WTC11 (cell line): ENCODE data around the gene PKP2. TPM values are rescaled to one million over a fixed set of nuclear protein-coding genes. Genes with fewer than 3 reads are reported as not detected.

Experiments
- ATAC-seq: fragments of 200-7000 bp; cut with Tn5 transposase; 2 replicates; pipeline ENCODE4 v1.10.0; 2021; ENCODE audit warnings: mild to moderate bottlenecking, moderate library complexity
- CTCF ChIA-PET: fragments of 300-600 bp; sonication (Branson Sonifier 250); formaldehyde crosslinking; loops from one replicate; lab custom pipeline; 2021; ENCODE audit warnings: antibody characterized with exemption; lab: Charles Lee
- POLR2A ChIA-PET: fragments of 350-600 bp; sonication (Branson Sonifier 250); formaldehyde crosslinking; loops from one replicate; lab custom pipeline; 2021; ENCODE audit warnings: antibody characterized with exemption; lab: Charles Lee
- DNase-seq: peaks from one replicate; pipeline ENCODE4 v3.0.0; 2021; ENCODE audit warnings: low spot score
- H3K27ac Mint-ChIP-seq: 2 replicates; pipeline ENCODE4 v1.8.0; 2021; ENCODE audit warnings: mixed read lengths
- H3K27me3 Mint-ChIP-seq: 2 replicates; pipeline ENCODE4 v1.8.0; 2021; ENCODE audit warnings: low read depth, mild to moderate bottlenecking, moderate library complexity, mixed read lengths
- H3K36me3 Mint-ChIP-seq: 2 replicates; pipeline ENCODE4 v1.8.0; 2021; ENCODE audit warnings: mixed read lengths
- H3K4me1 Mint-ChIP-seq: 2 replicates; pipeline ENCODE4 v1.8.0; 2022; ENCODE audit warnings: mixed read lengths
- H3K4me3 Mint-ChIP-seq: 2 replicates; pipeline ENCODE4 v1.8.0; 2021; ENCODE audit warnings: mild to moderate bottlenecking, moderate library complexity, mixed read lengths
- H3K9me3 Mint-ChIP-seq: 2 replicates; pipeline ENCODE4 v1.8.0; 2021; ENCODE audit warnings: mixed read lengths
- CBFB ChIP-seq: sonication (generic); formaldehyde crosslinking; IDR thresholded peaks from 2 replicates; pipeline ENCODE4 v1.8.1; 2022; ENCODE audit warnings: mild to moderate bottlenecking, low read depth, missing genetic modification reagents
- ESRRA ChIP-seq: sonication (generic); formaldehyde crosslinking; IDR thresholded peaks from 2 replicates; pipeline ENCODE4 v1.8.1; 2022; ENCODE audit warnings: mild to moderate bottlenecking, missing genetic modification reagents, borderline replicate concordance
- ETV6 ChIP-seq: sonication (generic); formaldehyde crosslinking; IDR thresholded peaks from 2 replicates; pipeline ENCODE4 v1.8.1; 2022; ENCODE audit warnings: mild to moderate bottlenecking, missing genetic modification reagents
- MLX ChIP-seq: sonication (generic); formaldehyde crosslinking; IDR thresholded peaks from 2 replicates; pipeline ENCODE4 v1.8.1; 2023; ENCODE audit warnings: mild to moderate bottlenecking, missing genetic modification reagents, moderate library complexity
- NFYB ChIP-seq: sonication (generic); formaldehyde crosslinking; conservative IDR thresholded peaks from 2 replicates; pipeline ENCODE4 v1.8.0; 2022; ENCODE audit warnings: low read depth, missing genetic modification reagents
- SMAD3 ChIP-seq: sonication (generic); formaldehyde crosslinking; IDR thresholded peaks from 2 replicates; pipeline ENCODE4 v1.8.0; 2022; ENCODE audit warnings: missing genetic modification reagents, mild to moderate bottlenecking, borderline replicate concordance
- SP1 ChIP-seq: sonication (generic); formaldehyde crosslinking; conservative IDR thresholded peaks from 2 replicates; pipeline ENCODE4 v1.8.1; 2022; ENCODE audit warnings: missing genetic modification reagents
- ZNF281 ChIP-seq: sonication (generic); formaldehyde crosslinking; IDR thresholded peaks from 2 replicates; pipeline ENCODE4 v1.8.0; 2023; ENCODE audit warnings: mild to moderate bottlenecking, missing genetic modification reagents
- ZNF423 ChIP-seq: fragments of 250-450 bp; sonication (Bioruptor Pico); IDR thresholded peaks from 2 replicates; pipeline ENCODE4 v2.1.2; 2022; ENCODE audit warnings: mild to moderate bottlenecking, moderate library complexity
- total RNA-seq: library from RNA; stranded (reverse); gene quantifications from 3 replicates; pipeline ENCODE4 v1.2.3, GENCODE V29; 2021
- TF ChIP-seq, protein P1 (sequence below): sonication (generic); formaldehyde crosslinking; IDR thresholded peaks from 2 replicates; pipeline ENCODE4 v1.8.1; 2023; ENCODE audit warnings: mild to moderate bottlenecking, missing genetic modification reagents
- TF ChIP-seq, protein P2 (sequence below): sonication (generic); formaldehyde crosslinking; IDR thresholded peaks from 2 replicates; pipeline ENCODE4 v1.8.0; 2022; ENCODE audit warnings: missing genetic modification reagents

PKP2 gene
- total RNA-seq, 1 experiment from 2014 or later, result 22.0 TPM

DNA sequence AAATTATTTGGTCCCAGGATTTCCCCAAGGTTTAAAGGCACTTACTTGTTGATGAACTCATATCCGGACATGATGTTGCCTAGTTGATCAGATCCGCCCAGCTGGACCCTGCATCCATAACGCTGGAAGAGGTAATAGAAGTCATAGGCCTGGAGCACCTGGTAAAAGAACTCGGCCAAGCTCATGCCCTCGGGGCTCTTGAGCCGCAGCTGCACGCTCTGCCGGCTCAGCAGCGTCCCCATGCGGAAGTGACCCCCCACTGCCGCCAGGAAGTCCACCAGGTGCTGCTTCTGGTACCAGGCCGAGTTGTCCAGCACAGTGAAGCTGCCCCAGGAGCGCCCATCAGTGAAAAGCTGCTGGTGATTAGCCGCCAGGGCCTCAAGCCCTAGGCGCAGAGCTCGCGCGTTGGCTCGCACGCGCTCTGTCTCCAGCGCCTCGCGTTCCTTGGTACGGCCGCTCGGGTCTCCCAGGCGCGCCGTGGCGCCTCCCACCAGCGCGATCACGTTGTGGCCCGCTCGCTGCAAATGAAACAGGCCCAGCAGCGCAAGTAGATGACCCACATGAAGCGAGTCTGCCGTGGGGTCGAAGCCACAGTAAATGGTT, 141.4 kb downstream of the PKP2 start (continued):
- TF ChIP-seq ETV6 (CRISPR knock-in tag) (no peak; the same call in none of the 2 replicates), CBFB (CRISPR knock-in tag) (no peak)

GRCh38 chr12:32754111-32754510, 142.5 kb downstream of the PKP2 start:
- no peak for DNase-seq
- Mint-ChIP-seq H3K36me3 (peaks cover 40% of the 10 kb centered on the region), H3K4me1 (peaks cover 20% of the 10 kb centered on the region), H3K27ac (peak overlapping the region; percentile 59), H3K4me3 (peak overlapping the region; percentile 89), H3K27me3 (no peaks in the 10 kb centered on the region; the same call in 1 of the 2 replicates), H3K9me3 (no peaks in the 10 kb centered on the region)
- TF ChIP-seq, protein P1, sequence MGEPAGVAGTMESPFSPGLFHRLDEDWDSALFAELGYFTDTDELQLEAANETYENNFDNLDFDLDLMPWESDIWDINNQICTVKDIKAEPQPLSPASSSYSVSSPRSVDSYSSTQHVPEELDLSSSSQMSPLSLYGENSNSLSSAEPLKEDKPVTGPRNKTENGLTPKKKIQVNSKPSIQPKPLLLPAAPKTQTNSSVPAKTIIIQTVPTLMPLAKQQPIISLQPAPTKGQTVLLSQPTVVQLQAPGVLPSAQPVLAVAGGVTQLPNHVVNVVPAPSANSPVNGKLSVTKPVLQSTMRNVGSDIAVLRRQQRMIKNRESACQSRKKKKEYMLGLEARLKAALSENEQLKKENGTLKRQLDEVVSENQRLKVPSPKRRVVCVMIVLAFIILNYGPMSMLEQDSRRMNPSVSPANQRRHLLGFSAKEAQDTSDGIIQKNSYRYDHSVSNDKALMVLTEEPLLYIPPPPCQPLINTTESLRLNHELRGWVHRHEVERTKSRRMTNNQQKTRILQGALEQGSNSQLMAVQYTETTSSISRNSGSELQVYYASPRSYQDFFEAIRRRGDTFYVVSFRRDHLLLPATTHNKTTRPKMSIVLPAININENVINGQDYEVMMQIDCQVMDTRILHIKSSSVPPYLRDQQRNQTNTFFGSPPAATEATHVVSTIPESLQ (CRISPR knock-in tag), result no peak
- no peak for TF ChIP-seq ZNF423 (CRISPR knock-in tag)
- CTCF ChIA-PET, result interaction anchor here (0.7 to 2.0 kb wide), 6 partner anchors 128 to 1504 kb away, joined by 4 to 8 read pairs (median 4); partner anchors contain the start of gene ALG10
- no peak for ATAC-seq
- POLR2A ChIA-PET, result interaction anchor here (0.7 kb wide), 2 partner anchors 47 to 87 kb away, joined by 3 read pairs; no protein-coding TSS in a partner anchor

DNA sequence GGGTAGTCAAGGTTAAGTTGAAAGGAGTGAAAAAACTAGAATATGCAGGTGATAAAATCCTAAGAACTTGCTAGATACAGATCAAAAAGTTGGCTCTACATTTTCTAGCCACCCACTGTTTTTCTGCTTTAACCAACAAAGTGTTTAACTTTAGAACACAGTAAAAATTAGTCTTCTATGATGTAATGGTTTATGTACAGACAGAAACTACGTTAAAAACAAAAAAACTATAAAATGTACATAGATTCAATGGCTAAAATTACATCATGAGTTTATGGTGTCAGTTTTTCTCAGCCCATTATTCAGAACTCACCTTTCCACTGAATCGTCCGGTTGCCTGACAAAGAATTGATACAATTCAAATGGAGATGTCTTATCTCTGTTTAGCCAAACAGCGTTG, 143.0 kb downstream of the PKP2 start:
- peak overlapping the region; percentile 89 for H3K4me3 Mint-ChIP-seq
- H3K27ac Mint-ChIP-seq, result peak overlapping the region; percentile 59; the same call in 1 of the 2 replicates
- CTCF ChIA-PET, result no interaction called here
- TF ChIP-seq NFYB (CRISPR knock-in tag) (no peak), SP1 (CRISPR knock-in tag) (no peak), SMAD3 (CRISPR knock-in tag) (no peak), MLX (no peak)
- POLR2A ChIA-PET, result no interaction called here
- no peaks in the 10 kb centered on the region; the same call in 1 of the 2 replicates for H3K27me3 Mint-ChIP-seq
- H3K9me3 Mint-ChIP-seq, result no peaks in the 10 kb centered on the region
- ATAC-seq, result no peak
- DNase-seq, result no peak
- H3K4me1 Mint-ChIP-seq, result peaks cover 20% of the 10 kb centered on the region
- H3K36me3 Mint-ChIP-seq, result peaks cover 44% of the 10 kb centered on the region

GRCh38 chr12:32743264-32743663, 153.3 kb downstream of the PKP2 start:
- CTCF ChIA-PET, result no interaction called here
- ATAC-seq (no peak), DNase-seq (no peak)
- H3K27ac Mint-ChIP-seq, result no peak overlapping the region
- peaks cover 16% of the 10 kb centered on the region for H3K4me1 Mint-ChIP-seq
- no peaks in the 10 kb centered on the region for H3K27me3 Mint-ChIP-seq
- no peaks in the 10 kb centered on the region for H3K9me3 Mint-ChIP-seq
- H3K4me3 Mint-ChIP-seq, result no peak overlapping the region
- peaks cover 81% of the 10 kb centered on the region for H3K36me3 Mint-ChIP-seq
- TF ChIP-seq, protein P2, sequence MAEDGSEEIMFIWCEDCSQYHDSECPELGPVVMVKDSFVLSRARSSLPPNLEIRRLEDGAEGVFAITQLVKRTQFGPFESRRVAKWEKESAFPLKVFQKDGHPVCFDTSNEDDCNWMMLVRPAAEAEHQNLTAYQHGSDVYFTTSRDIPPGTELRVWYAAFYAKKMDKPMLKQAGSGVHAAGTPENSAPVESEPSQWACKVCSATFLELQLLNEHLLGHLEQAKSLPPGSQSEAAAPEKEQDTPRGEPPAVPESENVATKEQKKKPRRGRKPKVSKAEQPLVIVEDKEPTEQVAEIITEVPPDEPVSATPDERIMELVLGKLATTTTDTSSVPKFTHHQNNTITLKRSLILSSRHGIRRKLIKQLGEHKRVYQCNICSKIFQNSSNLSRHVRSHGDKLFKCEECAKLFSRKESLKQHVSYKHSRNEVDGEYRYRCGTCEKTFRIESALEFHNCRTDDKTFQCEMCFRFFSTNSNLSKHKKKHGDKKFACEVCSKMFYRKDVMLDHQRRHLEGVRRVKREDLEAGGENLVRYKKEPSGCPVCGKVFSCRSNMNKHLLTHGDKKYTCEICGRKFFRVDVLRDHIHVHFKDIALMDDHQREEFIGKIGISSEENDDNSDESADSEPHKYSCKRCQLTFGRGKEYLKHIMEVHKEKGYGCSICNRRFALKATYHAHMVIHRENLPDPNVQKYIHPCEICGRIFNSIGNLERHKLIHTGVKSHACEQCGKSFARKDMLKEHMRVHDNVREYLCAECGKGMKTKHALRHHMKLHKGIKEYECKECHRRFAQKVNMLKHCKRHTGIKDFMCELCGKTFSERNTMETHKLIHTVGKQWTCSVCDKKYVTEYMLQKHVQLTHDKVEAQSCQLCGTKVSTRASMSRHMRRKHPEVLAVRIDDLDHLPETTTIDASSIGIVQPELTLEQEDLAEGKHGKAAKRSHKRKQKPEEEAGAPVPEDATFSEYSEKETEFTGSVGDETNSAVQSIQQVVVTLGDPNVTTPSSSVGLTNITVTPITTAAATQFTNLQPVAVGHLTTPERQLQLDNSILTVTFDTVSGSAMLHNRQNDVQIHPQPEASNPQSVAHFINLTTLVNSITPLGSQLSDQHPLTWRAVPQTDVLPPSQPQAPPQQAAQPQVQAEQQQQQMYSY (CRISPR knock-in tag), result no peak
- TF ChIP-seq ESRRA (CRISPR knock-in tag) (no peak), ZNF281 (CRISPR knock-in tag) (no peak)
- POLR2A ChIA-PET, result interaction anchor here (0.7 kb wide), 1 partner anchor 70 kb away, joined by 5 read pairs; no protein-coding TSS in a partner anchor
